ENCODE results near the gene LIM2. TPM values are rescaled to one million over a fixed set of nuclear protein-coding genes. Genes with fewer than 3 reads are reported as not detected.

LIM2 gene
- total and polyA plus RNA-seq, 2 donors (not counting 1 experiment from before 2014, with no cell fraction given), result not detected

DNA sequence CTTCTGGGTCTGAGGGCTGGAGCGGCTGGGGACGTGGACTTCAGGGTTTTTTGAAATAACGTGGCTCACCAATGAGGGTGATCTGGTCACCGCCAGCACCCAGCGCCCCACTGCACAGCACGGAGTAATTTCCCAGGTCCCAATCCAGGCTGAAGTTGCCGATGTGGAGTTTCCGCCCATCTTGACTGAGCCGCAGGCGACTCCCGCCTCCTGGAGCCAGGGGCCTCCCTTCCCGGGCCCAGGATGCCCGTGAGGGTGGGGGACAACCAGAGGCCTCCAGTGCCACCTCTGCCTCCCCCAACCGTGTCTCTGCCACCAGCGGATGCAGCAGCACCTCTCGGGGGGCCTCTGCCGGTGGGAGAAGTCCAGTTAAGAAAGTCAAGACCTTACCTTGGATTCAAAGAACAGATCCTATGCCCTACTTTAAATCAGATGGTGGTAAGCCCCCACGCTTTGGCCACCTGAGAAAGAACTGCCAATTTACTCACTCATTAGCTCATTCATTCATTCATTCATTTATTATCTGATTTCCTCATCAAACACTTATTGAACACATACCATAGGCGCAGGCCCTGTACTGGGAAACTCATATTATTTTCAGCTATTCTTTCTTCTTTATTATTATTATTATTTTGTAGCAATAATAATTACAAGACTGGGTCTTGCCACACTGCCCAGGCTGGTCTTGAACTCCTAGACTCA, 49.8 kb downstream of the LIM2 start:
- CTCF ChIA-PET, result interaction anchor here (0.7 to 7.0 kb wide), 14 partner anchors 24 to 440 kb away, joined by 3 to 70 read pairs (median 5); partner anchors contain the start of genes CLDND2 and SIGLEC10
- Histone ChIP-seq H3K79me2 (ENCODE audit: control insufficient read depth, insufficient read depth, low read length) (no peaks in the 10 kb centered on the region), H3K4me3 (ENCODE audit: control extremely low read depth in 1 of 5, extremely low read depth in 1 of 5, insufficient read depth in 1 of 5, low read depth in 2 of 5, low read length in 4 of 5) (no peak overlapping the region), H3K4me1 (ENCODE audit: control insufficient read depth in 2 of 2, insufficient read depth in 2 of 2, low read length in 2 of 2) (peaks cover 15 to 35% of the 10 kb centered on the region in 2 donors), H3K9ac (ENCODE audit: low read length) (no peak overlapping the region), H4K20me1 (ENCODE audit: control insufficient read depth, insufficient read depth, low read length, poor library complexity, severe bottlenecking) (no peaks in the 10 kb centered on the region), H2AFZ (ENCODE audit: insufficient read depth, low read depth, low read length, poor library complexity, severe bottlenecking) (no peak overlapping the region), H3K36me3 (replicated peaks in 1 of 2; ENCODE audit: control extremely low read depth in 1 of 2, control insufficient read depth in 1 of 2, extremely low read depth in 1 of 2, insufficient read depth in 2 of 2, low read length in 1 of 2) (no peaks in the 10 kb centered on the region), H3K27me3 (replicated peaks in 1 of 4; ENCODE audit: control extremely low read depth in 1 of 4, control insufficient read depth in 3 of 4, insufficient read depth in 4 of 4, low read length in 3 of 4) (no peaks in the 10 kb centered on the region), H3K9me3 (ENCODE audit: control extremely low read depth in 1 of 3, control insufficient read depth in 2 of 3, insufficient read depth in 1 of 3, low read length in 2 of 3) (peaks cover 0 to 6% (median 0%) of the 10 kb centered on the region in 3 donors), H3K4me2 (replicated peaks; ENCODE audit: low read depth, low read length, poor library complexity, severe bottlenecking) (peak overlapping the region; percentile 80), H3K27ac (ENCODE audit: low read length in 2 of 2) (no peak overlapping the region)
- ATAC-seq (ENCODE audit: low read depth) (no peak), DNase-seq (peak; percentile 25)
- Mint-ChIP-seq H3K4me1 (peaks cover 30% of the 10 kb centered on the region), H3K4me3 (peak overlapping the region; percentile 97), H3K27ac (peak overlapping the region; percentile 28), H3K27me3 (no peaks in the 10 kb centered on the region), H3K9me3 (ENCODE audit: insufficient read depth) (no peaks in the 10 kb centered on the region)
- POLR2A ChIA-PET, result interaction anchor here (0.6 to 1.8 kb wide), 2 partner anchors 30 to 57 kb away, joined by 4 to 10 read pairs; no protein-coding TSS in a partner anchor
- intact Hi-C loops (cut with micrococcal nuclease), result loop anchor here (1.0 to 2.0 kb wide), 6 partner anchors 71 to 365 kb away; partner anchors contain the start of genes CTU1 and ZNF175
- TF ChIP-seq EZH2 (IDR thresholded peaks at IDR 0.05; ENCODE audit: borderline replicate concordance, insufficient read depth, low read depth, low read length, poor library complexity, severe bottlenecking), result no peak
- TF ChIP-seq, protein P1, sequence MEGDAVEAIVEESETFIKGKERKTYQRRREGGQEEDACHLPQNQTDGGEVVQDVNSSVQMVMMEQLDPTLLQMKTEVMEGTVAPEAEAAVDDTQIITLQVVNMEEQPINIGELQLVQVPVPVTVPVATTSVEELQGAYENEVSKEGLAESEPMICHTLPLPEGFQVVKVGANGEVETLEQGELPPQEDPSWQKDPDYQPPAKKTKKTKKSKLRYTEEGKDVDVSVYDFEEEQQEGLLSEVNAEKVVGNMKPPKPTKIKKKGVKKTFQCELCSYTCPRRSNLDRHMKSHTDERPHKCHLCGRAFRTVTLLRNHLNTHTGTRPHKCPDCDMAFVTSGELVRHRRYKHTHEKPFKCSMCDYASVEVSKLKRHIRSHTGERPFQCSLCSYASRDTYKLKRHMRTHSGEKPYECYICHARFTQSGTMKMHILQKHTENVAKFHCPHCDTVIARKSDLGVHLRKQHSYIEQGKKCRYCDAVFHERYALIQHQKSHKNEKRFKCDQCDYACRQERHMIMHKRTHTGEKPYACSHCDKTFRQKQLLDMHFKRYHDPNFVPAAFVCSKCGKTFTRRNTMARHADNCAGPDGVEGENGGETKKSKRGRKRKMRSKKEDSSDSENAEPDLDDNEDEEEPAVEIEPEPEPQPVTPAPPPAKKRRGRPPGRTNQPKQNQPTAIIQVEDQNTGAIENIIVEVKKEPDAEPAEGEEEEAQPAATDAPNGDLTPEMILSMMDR (IDR thresholded peaks at IDR 0.05), result no peak
- WGBS (ENCODE audit: insufficient coverage), result 94% methylated on average over 17 of the region's 19 CpGs

Data from B cell (primary cell).